Upper lobe of left lung (tissue), 4 donors: ENCODE measurements around the gene CES1.

ENCODE experiments used
- CTCF ChIP-seq, 6 experiments: fragments of 450-650 bp in 4 of 6; fragments of 200-600 bp in 2 of 6; sonication (generic) in 2 of 6; IDR thresholded peaks; one replicate each; pipeline ENCODE4 v1.5.1; 2016 to 2019; ENCODE audit warnings: antibody characterized with exemption in 6 of 6
- EP300 ChIP-seq, 4 donors: sonication (generic); formaldehyde crosslinking; IDR thresholded peaks; one replicate each; pipeline ENCODE4 v1.5.1; 2017; ENCODE audit warnings: antibody characterized with exemption in 4 of 4, control low read depth in 2 of 4

GRCh38 chr16:55871411-55872038 lies 38.6 kb upstream of the CES1 start:
- TF ChIP-seq CTCF (IDR thresholded peaks at IDR 0.05) (no peak), EP300 (IDR thresholded peaks at IDR 0.05) (no peak)
